ENCODE measurements around the gene SLC31A2.
"Not testable (repeated sequence)": the region's sequence is repeated elsewhere in the genome, so short reads cannot be mapped to it uniquely, and the experiment has no call there.

Gene SLC31A2, protein sequence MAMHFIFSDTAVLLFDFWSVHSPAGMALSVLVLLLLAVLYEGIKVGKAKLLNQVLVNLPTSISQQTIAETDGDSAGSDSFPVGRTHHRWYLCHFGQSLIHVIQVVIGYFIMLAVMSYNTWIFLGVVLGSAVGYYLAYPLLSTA

GRCh38 chr9:113150670-113151611 lies at the start of gene SLC31A2:
TSS of gene SLC31A2 (plus strand) at chr9:113151007. CDS start at chr9:113151075, 68 bp downstream.
- H3K4me3 ChIP-seq (replicated peaks in 1 of 2; ENCODE audit: low read depth in 2 of 2, low read length in 2 of 2), result peak within 1 kb of the TSS; percentile 92 to 95
- TF ChIP-seq, protein P1, sequence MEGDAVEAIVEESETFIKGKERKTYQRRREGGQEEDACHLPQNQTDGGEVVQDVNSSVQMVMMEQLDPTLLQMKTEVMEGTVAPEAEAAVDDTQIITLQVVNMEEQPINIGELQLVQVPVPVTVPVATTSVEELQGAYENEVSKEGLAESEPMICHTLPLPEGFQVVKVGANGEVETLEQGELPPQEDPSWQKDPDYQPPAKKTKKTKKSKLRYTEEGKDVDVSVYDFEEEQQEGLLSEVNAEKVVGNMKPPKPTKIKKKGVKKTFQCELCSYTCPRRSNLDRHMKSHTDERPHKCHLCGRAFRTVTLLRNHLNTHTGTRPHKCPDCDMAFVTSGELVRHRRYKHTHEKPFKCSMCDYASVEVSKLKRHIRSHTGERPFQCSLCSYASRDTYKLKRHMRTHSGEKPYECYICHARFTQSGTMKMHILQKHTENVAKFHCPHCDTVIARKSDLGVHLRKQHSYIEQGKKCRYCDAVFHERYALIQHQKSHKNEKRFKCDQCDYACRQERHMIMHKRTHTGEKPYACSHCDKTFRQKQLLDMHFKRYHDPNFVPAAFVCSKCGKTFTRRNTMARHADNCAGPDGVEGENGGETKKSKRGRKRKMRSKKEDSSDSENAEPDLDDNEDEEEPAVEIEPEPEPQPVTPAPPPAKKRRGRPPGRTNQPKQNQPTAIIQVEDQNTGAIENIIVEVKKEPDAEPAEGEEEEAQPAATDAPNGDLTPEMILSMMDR (IDR thresholded peaks at IDR 0.05; ENCODE audit: low read depth, low read length), result peak; percentile 16
- DNase-seq (ENCODE audit: low read depth in 2 of 2), result peak; percentile 80 to 83

DNA sequence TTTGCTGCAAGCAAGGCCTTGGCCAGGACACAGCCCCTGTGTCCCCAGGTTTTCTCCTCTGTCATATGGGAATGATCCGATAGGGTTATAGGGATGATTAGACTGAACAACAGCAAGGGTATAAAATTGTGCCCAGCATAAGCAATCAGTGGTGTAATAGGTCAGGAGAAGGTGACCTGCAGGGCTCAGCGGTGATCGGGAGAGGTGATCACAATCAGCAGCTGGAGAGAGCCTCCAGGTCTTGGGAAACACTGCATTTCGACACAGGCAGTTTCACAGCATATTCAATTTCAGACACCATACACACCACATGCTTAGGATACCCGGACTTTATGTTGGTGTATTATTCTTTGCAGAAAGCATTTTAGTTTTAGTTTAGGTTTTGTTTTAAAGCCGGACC lies 45.5 kb upstream of the SLC31A2 start:
- not testable (repeated sequence) for DNase-seq (ENCODE audit: low read depth in 2 of 2)

GRCh38 chr9:113111065-113111951 lies 39.5 kb upstream of the SLC31A2 start:
- peak; percentile 4 to 5 for DNase-seq (ENCODE audit: low read depth in 2 of 2)
- TF ChIP-seq, protein P1 (IDR thresholded peaks at IDR 0.05; ENCODE audit: low read depth, low read length), result peak; percentile 18
- H3K4me3 ChIP-seq (replicated peaks in 1 of 2; ENCODE audit: low read depth in 2 of 2, low read length in 2 of 2), result not testable (repeated sequence)

More for the DNA sequence above, 45.5 kb upstream of the SLC31A2 start:
- H3K4me3 ChIP-seq (replicated peaks in 1 of 2; ENCODE audit: low read depth in 2 of 2, low read length in 2 of 2), result not testable (repeated sequence)

- H3K4me3 ChIP-seq (replicated peaks in 1 of 2; ENCODE audit: low read depth in 2 of 2, low read length in 2 of 2), result not testable (repeated sequence)
- DNase-seq (ENCODE audit: low read depth in 2 of 2), result peak; percentile 6 to 11
Observed at GRCh38 chr9:113112706-113113510, 37.9 kb upstream of the SLC31A2 start.

GRCh38 chr9:113118829-113119228 lies 32.0 kb upstream of the SLC31A2 start:
- H3K4me3 ChIP-seq (replicated peaks in 1 of 2; ENCODE audit: low read depth in 2 of 2, low read length in 2 of 2); DNase-seq (ENCODE audit: low read depth in 2 of 2): not testable (repeated sequence)

DNA sequence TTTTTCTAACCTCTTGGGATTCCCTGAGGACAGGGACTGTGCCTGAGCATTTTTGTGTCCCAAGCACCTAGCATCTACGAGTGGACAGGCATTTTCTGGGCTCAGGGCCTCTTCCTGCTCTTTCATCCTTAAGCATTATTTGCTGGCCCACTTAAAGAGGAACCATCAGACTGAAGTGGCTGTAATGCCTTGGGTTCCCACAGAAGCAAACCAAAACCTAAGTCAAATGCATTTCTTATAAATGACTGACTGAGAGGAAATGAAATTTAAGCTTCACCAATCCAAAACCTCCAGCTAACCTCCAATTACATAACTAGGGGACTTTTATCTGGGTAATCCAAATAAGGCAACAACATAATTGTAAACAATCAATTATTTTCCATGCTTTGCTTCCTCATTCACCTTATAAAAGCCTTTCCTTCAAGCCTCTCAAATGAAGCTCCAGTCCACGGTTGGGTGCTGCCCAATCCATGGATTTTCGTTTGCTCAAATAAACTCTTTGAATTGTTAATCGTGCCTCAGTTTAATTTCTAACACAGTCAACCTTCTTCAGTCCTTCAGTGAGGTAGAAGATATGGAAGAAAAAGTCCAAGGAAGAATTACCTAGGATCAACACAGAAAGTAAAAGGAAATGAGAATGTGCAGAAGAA lies 25.3 kb upstream of the SLC31A2 start:
- TF ChIP-seq, protein P1 (IDR thresholded peaks at IDR 0.05; ENCODE audit: low read depth, low read length), result no peak
- H3K4me3 ChIP-seq (replicated peaks in 1 of 2; ENCODE audit: low read depth in 2 of 2, low read length in 2 of 2), result no peak overlapping the region
- no peak for DNase-seq (ENCODE audit: low read depth in 2 of 2)

DNA sequence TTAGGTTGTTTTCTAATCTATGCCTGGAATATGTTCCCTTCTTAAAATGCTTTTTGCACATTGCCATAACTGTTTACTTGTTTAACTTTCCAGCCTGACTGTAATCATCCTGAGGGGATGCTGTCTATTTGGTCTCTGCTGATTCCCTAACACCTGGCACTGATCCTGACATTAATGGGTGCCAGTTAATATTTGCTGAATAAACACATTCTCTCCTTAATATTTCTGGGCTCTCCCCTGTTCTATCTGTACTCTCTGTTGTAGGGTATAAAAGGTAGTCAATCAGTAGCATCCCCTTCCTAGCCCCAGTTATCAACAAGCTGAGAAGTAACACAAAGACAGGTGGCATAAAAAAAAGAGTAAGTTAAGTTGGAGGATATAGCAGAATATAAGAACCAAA lies 21.3 kb upstream of the SLC31A2 start:
- TF ChIP-seq, protein P1 (IDR thresholded peaks at IDR 0.05; ENCODE audit: low read depth, low read length), result no peak
- H3K4me3 ChIP-seq (replicated peaks in 1 of 2; ENCODE audit: low read depth in 2 of 2, low read length in 2 of 2), result no peak overlapping the region
- no peak for DNase-seq (ENCODE audit: low read depth in 2 of 2)

Measured in cardiac fibroblast (primary cell).